Transverse colon (tissue), 3 donors: Measurements from ENCODE around the gene TNS3.

Experiments
- EP300 ChIP-seq: sonication (generic); formaldehyde crosslinking; IDR thresholded peaks from one replicate; pipeline ENCODE4 v1.6.1; 2017; ENCODE audit warnings: antibody characterized with exemption, low read depth
- POLR2A ChIP-seq: fragments of 450-650 bp; IDR thresholded peaks from one replicate; pipeline ENCODE4 v1.6.1; 2016; ENCODE audit warnings: antibody characterized with exemption, mild to moderate bottlenecking, moderate library complexity
- TF ChIP-seq, protein P1 (sequence below), 5 experiments: fragments of 200-600 bp in 3 of 5; fragments of 450-650 bp in 2 of 5; sonication (generic) in 3 of 5; IDR thresholded peaks; 1 replicate in 2 of 5; 2 replicates in 3 of 5; pipeline ENCODE4 v1.5.1; 2016 to 2017; ENCODE audit warnings: antibody characterized with exemption in 5 of 5, inconsistent platforms in 3 of 5, mild to moderate bottlenecking in 2 of 5, moderate library complexity in 1 of 5

DNA sequence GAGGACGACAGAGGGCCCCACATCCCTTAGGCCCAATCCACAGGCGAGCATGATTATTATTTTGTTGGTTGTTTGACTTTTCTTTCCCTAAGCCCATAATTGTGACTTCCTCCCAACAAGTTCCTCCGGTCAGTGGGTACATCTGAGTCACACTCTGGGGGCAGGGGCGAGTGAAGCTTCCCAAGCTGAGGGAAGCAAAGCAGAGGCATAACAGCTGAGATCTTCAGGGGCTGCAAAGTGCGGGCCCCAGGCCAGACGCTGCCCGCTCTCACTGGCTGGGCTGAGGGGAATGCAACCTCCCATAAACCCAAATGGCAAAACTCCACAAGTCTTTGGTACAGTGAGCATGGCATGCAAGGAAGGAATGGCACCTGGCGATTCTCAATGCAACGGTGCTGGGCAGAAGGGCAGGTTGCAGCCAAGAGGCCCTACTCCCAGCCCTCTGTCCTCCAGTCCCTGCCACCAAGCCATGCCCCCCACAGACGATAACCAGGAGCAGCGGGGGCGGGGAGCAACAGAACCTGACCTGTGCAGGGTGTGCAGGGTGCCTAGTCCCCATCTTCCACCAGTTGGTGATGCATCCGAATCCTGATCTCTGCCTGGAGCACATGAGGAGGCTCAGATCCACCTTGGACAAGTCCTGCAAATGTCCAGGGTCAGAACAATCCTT is 25.3 kb downstream of the TNS3 start:
- TF ChIP-seq, protein P1, sequence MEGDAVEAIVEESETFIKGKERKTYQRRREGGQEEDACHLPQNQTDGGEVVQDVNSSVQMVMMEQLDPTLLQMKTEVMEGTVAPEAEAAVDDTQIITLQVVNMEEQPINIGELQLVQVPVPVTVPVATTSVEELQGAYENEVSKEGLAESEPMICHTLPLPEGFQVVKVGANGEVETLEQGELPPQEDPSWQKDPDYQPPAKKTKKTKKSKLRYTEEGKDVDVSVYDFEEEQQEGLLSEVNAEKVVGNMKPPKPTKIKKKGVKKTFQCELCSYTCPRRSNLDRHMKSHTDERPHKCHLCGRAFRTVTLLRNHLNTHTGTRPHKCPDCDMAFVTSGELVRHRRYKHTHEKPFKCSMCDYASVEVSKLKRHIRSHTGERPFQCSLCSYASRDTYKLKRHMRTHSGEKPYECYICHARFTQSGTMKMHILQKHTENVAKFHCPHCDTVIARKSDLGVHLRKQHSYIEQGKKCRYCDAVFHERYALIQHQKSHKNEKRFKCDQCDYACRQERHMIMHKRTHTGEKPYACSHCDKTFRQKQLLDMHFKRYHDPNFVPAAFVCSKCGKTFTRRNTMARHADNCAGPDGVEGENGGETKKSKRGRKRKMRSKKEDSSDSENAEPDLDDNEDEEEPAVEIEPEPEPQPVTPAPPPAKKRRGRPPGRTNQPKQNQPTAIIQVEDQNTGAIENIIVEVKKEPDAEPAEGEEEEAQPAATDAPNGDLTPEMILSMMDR (IDR thresholded peaks at IDR 0.05): no peak
- no peak for TF ChIP-seq POLR2A
- no peak for TF ChIP-seq EP300
